SK-N-SH (cell line): ENCODE results near the gene SPSB3.

Experiments used
- CTCF ChIP-seq: fragments of 200-600 bp; sonication (generic); IDR thresholded peaks from 2 replicates; pipeline ENCODE4 v1.6.1; 2017; ENCODE audit warnings: antibody characterized with exemption, mild to moderate bottlenecking, moderate library complexity
- EP300 ChIP-seq, 2 experiments: IDR thresholded peaks; 2 replicates each; pipeline versions ENCODE4 v1.4.0 to v1.6.1; 2012; ENCODE audit warnings: borderline replicate concordance in 1 of 2, low read depth in 1 of 2, low read length in 1 of 2
- GABPA ChIP-seq: IDR thresholded peaks from 2 replicates; pipeline ENCODE4 v1.4.0; 2012; ENCODE audit warnings: low read depth, mild to moderate bottlenecking
- JUND ChIP-seq: IDR thresholded peaks from 2 replicates; pipeline ENCODE4 v1.4.0; 2012
- MXI1 ChIP-seq: IDR thresholded peaks from 2 replicates; pipeline ENCODE4 v1.6.1; 2012; ENCODE audit warnings: mild to moderate bottlenecking, low read depth, low read length, improper control_type of control experiment
- POLR2AphosphoS5 ChIP-seq: IDR thresholded peaks from 2 replicates; pipeline ENCODE4 v1.6.1; 2012; ENCODE audit warnings: low read depth, low read length
- RAD21 ChIP-seq: IDR thresholded peaks from 2 replicates; pipeline ENCODE4 v1.6.1; 2012; ENCODE audit warnings: mild to moderate bottlenecking, low read length
- REST ChIP-seq: IDR thresholded peaks from 2 replicates; pipeline ENCODE4 v1.6.1; 2012; ENCODE audit warnings: mild to moderate bottlenecking, low read depth, low read length, moderate library complexity
- SMC3 ChIP-seq: IDR thresholded peaks from 2 replicates; pipeline ENCODE4 v1.6.1; 2012; ENCODE audit warnings: low read depth, low read length, improper control_type of control experiment
- TF ChIP-seq, protein P1 (sequence below): IDR thresholded peaks from 2 replicates; pipeline ENCODE4 v1.4.0; 2012; ENCODE audit warnings: low read depth, borderline replicate concordance
- TF ChIP-seq, protein P2 (sequence below): IDR thresholded peaks from 2 replicates; pipeline ENCODE4 v1.4.0; 2012; ENCODE audit warnings: low read depth

- TF ChIP-seq POLR2AphosphoS5, result peak; percentile 84
- peak; percentile 87; the same call in 1 of the 2 replicates for TF ChIP-seq MXI1
- TF ChIP-seq CTCF, result no peak
- TF ChIP-seq RAD21, result no peak
- TF ChIP-seq, protein P1, sequence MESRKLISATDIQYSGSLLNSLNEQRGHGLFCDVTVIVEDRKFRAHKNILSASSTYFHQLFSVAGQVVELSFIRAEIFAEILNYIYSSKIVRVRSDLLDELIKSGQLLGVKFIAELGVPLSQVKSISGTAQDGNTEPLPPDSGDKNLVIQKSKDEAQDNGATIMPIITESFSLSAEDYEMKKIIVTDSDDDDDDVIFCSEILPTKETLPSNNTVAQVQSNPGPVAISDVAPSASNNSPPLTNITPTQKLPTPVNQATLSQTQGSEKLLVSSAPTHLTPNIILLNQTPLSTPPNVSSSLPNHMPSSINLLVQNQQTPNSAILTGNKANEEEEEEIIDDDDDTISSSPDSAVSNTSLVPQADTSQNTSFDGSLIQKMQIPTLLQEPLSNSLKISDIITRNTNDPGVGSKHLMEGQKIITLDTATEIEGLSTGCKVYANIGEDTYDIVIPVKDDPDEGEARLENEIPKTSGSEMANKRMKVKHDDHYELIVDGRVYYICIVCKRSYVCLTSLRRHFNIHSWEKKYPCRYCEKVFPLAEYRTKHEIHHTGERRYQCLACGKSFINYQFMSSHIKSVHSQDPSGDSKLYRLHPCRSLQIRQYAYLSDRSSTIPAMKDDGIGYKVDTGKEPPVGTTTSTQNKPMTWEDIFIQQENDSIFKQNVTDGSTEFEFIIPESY, result peak; percentile 81; the same call in 1 of the 2 replicates
- TF ChIP-seq EP300 (IDR thresholded peaks at IDR 0.05; ENCODE audit: borderline replicate concordance in 1 of 2, low read depth in 1 of 2, low read length in 1 of 2), result peak in 1 of 2 experiments; percentile 11; a peak in 1 of 4 replicates
- TF ChIP-seq, protein P2, sequence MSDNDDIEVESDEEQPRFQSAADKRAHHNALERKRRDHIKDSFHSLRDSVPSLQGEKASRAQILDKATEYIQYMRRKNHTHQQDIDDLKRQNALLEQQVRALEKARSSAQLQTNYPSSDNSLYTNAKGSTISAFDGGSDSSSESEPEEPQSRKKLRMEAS, result peak; percentile 95
- no peak for TF ChIP-seq SMC3
- TF ChIP-seq JUND, result no peak
- TF ChIP-seq GABPA, result no peak
- TF ChIP-seq REST, result peak; percentile 78
Observed at GRCh38 chr16:1826691-1827573, 44.6 kb upstream of the SPSB3 start, which contains the start of the genes FAHD1 and HAGH.
